ENCODE data around the gene DCC. TPM values are rescaled to one million over a fixed set of nuclear protein-coding genes. Genes with fewer than 3 reads are reported as not detected.

Gene DCC
- total and polyA plus RNA-seq, 9 of the 15 experiments (the other 6 are each of a cell fraction or from before 2014, with no cell fraction given), result not detected

GRCh38 chr18:52341608-52342381, 1.8 kb downstream of the DCC start (continued):
- no peak for TF ChIP-seq STAT6 (CRISPR knock-in tag; IDR thresholded peaks at IDR 0.05)
- no peak for TF ChIP-seq DIDO1 (tag; IDR thresholded peaks at IDR 0.05; ENCODE audit: low read depth)
- no peak for TF ChIP-seq ZHX1 (conservative IDR thresholded peaks at IDR 0.05; ENCODE audit: low read length)
- TF ChIP-seq GABPA (tag; conservative IDR thresholded peaks at IDR 0.05; ENCODE audit: low read depth), result no peak
- no peak for TF ChIP-seq MTA2 (IDR thresholded peaks at IDR 0.05; ENCODE audit: low read depth)
- no peak for TF ChIP-seq SRF (CRISPR knock-in tag; IDR thresholded peaks at IDR 0.05)
- TF ChIP-seq ZNF511 (CRISPR knock-in tag; IDR thresholded peaks at IDR 0.05), result no peak
- TF ChIP-seq HNRNPH1 (optimal IDR thresholded peaks at IDR 0.05; ENCODE audit: low read depth, low read length), result no peak

Data from K562 (cell line).